NCI-H1694 treated with DMSO at 0.1 percent for 48 hours (cell line): ENCODE results near the gene ANKRD31.
"Not testable (repeated sequence)": the region's sequence is repeated elsewhere in the genome, so short reads cannot be mapped to it uniquely, and the experiment has no call there.

ENCODE experiments used
- DNase-seq: peaks from one replicate; lab custom pipeline; 2025; lab: John Stamatoyannopoulos, UW

The ANKRD31 gene

GRCh38 chr5:75220787-75221186, 15.9 kb downstream of the ANKRD31 start:
- DNase-seq: not testable (repeated sequence)

- no peak for DNase-seq
Measured at GRCh38 chr5:75214928-75215327, 21.8 kb downstream of the ANKRD31 start.

DNA sequence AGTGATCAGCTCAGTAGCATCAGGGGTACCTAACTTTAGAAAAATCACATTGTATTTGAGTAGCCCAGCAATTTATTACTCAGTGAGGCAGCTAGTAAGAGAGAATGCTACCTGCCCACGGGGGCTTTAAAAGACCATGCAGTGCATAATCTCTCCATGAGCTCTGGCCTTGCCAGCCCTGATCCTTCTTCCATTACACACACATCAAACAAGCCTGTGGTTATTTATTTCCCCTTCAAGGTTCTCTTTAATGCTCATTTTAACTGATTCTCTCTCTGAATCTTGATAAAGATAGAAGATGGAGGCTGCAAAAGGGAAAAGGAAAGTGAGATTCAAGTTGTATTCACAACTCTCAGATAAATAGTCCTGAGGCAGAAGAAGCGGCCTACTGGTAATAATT, 22.3 kb downstream of the ANKRD31 start:
- no peak for DNase-seq

DNA sequence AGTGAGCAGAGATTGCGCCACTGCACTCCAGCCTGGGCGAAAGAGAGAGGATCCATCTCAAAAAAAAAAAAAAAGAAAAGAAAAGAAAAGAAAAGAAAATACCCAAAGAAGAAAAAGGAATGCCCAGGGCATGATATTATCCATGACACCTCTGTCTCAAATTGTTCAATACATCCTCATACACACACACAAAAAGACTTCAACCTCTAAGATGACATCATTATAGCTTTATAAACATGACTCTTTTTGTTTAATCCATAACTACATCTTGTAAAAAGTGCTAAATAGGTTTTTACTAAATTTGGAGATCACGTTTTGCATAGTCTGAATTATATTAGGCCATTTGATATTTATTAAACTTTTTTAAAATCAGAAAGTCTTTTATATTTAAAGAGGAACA, 33.1 kb downstream of the ANKRD31 start:
- DNase-seq: no peak

DNA sequence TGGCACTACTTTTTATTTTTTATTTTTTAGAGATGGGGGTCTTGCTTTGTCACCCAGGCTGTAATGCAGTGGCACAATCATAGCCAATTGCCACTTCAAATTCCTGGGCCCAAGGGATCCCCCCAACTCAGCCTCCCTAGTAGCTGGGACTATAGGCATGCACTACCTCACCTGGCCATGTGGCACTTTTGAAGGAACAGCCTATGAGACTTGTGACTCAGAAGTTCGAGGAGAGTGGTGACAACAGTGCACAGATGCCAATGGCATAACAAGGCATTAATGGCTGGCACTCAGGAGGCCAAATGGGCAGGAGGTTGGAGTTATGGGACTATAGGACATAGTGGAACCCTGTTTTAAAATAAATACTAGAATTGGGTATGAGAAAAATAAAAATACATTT, 33.7 kb downstream of the ANKRD31 start:
- DNase-seq: no peak

- DNase-seq: no peak
Measured at GRCh38 chr5:75200776-75201175, 35.9 kb downstream of the ANKRD31 start.

DNA sequence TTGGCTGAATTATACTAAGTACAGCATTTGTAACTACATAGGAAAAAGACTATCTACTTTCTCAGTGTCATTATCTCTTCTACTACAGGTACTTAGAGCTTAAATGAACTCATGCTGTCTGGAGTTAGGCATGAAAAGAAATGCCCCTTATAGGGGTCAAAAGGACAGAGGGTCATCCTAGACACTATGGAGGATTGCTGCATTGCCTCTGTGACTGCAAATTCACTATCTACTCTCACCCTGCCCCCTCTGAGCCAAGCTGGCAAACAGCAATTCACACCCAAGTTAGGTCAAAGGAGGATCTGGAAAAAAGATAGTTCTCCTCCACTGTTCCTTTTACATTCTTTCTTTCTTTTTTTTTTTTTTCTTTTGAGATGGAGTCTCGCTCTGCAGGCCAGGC, 36.7 kb downstream of the ANKRD31 start:
- DNase-seq: no peak

DNA sequence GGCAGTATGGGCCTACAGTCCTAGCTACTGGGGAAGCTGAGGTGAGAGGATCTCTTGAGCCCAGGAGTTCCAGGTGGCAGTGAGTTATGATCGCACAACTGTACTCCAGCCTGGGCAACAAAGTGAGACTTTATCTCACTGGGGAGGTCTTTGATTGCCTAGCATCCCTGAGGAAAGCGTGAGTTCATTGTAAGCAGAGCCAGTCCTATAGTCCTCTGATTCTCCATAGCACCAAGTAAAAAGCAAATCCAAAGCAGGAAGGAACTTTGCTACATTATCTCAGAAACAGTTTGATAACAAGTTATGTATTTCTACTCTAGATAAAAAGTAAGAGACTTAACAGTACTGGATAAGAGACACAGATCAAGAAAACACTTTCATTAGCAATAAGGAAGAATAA, 37.6 kb downstream of the ANKRD31 start:
- DNase-seq: no peak

DNA sequence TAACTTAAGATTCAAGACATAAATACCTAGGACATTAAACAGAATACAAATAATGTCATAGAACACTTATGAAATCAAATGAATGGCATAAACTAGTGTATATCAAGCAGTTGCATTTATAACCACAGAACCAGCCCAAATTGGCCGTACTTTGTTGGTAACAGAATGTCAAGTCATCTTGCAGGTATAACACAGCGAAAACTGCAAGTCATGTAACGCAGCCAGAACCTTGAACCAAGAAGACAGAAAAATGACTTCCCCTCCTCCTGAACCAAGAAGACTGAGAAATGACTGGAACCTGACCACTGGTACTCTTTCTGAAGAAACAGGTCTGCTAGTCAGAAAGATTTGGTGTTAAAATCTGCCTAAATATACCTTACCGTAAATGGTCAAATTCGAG, 38.9 kb downstream of the ANKRD31 start:
- no peak for DNase-seq

- no peak for DNase-seq
Measured at GRCh38 chr5:75192804-75193203, 43.9 kb downstream of the ANKRD31 start.

DNA sequence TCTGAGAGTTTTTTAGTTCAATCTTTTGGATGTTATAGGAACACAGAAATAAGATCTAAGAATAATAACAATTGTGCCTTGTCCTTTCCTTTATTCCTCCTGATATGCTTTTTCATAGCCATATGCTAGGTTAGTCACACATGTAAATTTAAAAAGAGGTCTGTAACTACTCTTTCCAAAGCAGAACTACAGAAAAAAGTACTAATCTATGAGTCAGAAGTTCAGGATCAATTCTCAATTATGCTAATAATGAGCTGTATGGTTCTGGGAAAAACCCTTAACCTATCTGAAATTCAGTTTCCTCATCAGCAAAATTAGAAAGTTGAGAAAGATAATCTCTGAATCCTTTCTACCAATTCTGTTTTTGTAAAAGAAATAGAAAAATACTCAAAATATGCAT, 44.4 kb downstream of the ANKRD31 start:
- no peak for DNase-seq

GRCh38 chr5:75190227-75190626, 46.5 kb downstream of the ANKRD31 start:
- no peak for DNase-seq

DNA sequence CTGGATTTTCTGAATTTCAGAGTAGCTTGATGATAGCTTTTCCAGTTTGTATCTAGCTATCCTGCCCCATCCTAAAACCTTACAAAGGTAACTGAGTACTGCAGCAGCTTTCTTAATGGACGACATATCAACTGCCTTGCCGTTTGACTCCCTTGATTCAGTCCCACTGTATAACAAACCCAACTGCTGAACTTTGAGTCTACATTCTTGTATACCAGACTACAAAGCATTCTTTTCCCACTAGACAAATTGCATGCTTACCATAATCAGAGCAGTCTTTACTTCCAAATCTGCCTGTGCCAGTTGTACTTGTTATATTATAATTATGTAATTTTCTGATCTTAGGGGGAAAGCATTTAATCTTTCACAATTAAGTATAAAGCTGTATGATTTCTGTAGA, 47.3 kb downstream of the ANKRD31 start:
- no peak for DNase-seq

- no peak for DNase-seq
Measured at GRCh38 chr5:75185763-75186162, 50.9 kb downstream of the ANKRD31 start.

GRCh38 chr5:75176009-75176408, 60.7 kb downstream of the ANKRD31 start:
- DNase-seq: not testable (repeated sequence)

DNA sequence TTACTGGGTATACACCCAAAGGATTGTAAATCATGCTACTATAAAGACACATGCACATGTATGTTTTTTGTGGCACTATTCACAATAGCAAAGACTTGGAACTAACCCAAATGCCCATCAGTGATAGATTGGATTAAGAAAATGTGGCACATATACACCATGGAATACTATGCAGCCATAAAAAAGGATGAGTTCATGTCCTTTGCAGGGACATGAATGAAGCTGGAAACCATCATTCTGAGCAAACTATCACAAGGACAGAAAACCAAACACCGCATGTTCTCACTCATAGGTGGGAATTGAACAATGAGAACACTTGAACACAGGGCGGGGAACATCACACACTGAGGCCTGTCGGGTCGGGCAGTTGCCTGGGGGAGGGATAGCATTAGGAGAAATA, 61.8 kb downstream of the ANKRD31 start:
- not testable (repeated sequence) for DNase-seq

GRCh38 chr5:75169516-75169915, 67.2 kb downstream of the ANKRD31 start:
- DNase-seq: no peak

GRCh38 chr5:75168026-75168735, 68.5 kb downstream of the ANKRD31 start:
- no peak for DNase-seq

DNA sequence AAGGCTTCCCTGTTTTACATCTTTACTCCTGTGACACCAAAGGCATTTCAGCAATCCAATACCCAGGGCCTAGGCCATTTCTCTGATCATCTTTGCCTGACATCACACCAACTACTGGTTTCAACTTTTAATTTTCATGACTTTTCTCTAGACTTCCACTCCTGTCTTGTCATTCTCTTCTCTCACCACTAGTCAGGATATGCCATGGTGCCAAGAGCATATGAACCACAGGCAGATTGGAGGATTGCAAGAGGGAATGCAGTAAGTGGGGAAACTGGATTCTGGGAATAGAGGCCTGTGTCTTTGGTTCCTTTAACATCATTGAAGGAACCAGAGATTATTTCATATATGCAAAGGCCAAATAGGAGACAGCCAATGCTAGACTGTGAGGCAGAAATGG, 69.3 kb downstream of the ANKRD31 start:
- DNase-seq: no peak

GRCh38 chr5:75161508-75161907, 75.2 kb downstream of the ANKRD31 start:
- not testable (repeated sequence) for DNase-seq

- no peak for DNase-seq
Measured at GRCh38 chr5:75156585-75156984, 80.1 kb downstream of the ANKRD31 start.

- no peak for DNase-seq
Measured at GRCh38 chr5:75152860-75153259, 83.8 kb downstream of the ANKRD31 start.

- no peak for DNase-seq
Measured at GRCh38 chr5:75148051-75148450, 88.6 kb downstream of the ANKRD31 start.

GRCh38 chr5:75142566-75143136, 94.0 kb downstream of the ANKRD31 start:
- DNase-seq: no peak
